HG03060 (cell line): ENCODE measurements around the gene PRRG2.

Source experiments
- ATAC-seq: cut with Tn5 transposase; IDR thresholded peaks from one replicate; pipeline ENCODE4 v1.9.1; 2021; ENCODE audit warnings: low read depth, moderate number of reproducible peaks; ENCODE audit not compliant: unreplicated experiment

Gene PRRG2

DNA sequence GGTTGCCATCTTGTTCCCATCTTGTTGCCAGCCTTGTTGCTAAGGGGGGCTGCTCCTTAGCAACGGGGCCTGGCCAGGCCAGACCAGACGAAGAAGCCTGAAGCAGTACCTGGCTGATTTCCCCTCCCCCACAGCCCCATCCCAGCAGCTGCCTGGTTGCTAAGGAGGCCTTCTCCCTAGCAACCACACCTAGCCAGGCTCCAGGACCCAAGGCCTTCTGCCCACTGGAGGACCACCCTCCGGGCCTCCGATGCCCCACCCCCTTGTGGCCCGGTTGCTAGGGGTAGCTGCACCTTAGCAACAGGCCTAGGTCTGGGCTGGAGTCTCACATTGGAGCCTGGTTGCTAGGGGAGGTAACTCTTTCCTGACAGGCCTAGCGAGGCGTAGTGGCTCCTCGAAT lies 3.9 kb downstream of the PRRG2 start:
- no peak for ATAC-seq

DNA sequence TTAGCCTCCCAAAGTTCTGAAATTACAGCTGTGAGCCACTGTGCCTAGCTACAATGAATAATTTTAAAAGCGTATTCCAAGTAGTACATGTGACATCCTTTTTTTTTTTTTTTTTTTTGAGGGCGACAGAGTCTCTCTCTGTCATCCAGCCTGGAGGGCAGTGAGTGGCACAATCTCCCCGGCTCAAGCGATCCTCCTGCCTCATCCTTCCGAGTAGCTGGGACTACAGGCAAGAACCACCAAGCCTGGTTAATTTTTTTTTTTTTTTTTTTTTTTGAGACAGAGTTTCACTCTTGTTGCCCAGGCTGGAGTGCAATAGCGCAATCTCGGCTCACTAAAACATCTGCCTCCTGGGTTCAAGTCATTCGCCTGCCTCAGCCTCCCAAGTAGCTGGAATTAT lies 6.1 kb downstream of the PRRG2 start:
- no peak for ATAC-seq

DNA sequence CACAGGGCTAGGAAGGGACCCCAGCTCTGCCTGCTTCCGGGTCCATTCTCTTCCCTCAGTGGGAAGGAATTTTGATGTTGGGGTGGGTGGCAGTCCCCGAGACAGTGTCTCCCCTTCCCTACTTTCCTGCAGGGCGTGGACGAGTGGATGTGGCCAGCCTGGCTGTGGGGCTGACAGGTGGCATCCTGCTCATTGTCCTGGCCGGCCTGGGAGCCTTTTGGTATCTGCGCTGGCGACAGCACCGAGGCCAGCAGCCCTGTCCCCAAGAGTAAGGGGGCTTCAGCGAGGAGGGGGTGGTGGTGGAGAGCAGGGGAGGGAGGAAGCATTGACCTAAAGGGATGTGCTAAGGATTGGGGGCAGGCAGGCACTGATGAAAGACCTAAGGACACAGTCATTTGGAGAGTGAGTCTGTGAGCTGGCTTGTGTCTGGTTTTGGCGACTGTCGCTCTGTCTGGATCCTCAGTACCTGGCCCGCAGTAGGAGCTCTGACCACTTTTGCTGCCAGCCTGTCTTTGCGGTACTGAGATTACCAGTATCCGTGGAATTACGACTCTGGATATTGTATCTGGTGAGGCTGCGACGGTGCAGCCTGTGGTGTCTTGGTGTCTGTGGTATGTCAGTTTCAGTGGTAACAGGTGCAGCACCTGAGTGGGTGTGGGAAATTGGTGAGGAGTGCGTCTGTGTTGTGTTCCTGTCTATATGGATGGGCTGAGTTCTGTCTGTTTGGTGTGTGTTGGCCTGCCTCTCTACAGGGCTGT lies 7.4 kb downstream of the PRRG2 start:
- ATAC-seq: no peak

DNA sequence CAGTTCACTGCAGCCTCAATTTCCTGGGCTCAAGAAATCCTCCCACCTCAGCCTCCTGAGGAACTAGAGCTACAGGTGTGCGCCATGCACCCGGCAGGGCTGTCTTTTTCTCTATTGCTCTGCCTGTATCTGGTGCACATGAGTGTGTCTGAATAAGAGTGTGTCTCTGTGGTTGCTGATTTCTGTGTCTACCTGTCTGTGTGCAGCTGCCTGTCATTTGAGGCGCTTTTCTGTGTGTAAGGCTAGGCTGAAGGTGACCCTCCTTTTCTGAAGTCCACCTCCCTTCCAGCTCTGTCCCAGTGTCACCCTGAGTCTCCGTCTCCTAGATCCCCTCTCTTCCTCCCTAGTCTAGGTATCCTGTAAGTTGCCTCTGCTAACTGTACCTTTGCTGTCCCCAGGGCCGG lies 8.4 kb downstream of the PRRG2 start:
- no peak for ATAC-seq

DNA sequence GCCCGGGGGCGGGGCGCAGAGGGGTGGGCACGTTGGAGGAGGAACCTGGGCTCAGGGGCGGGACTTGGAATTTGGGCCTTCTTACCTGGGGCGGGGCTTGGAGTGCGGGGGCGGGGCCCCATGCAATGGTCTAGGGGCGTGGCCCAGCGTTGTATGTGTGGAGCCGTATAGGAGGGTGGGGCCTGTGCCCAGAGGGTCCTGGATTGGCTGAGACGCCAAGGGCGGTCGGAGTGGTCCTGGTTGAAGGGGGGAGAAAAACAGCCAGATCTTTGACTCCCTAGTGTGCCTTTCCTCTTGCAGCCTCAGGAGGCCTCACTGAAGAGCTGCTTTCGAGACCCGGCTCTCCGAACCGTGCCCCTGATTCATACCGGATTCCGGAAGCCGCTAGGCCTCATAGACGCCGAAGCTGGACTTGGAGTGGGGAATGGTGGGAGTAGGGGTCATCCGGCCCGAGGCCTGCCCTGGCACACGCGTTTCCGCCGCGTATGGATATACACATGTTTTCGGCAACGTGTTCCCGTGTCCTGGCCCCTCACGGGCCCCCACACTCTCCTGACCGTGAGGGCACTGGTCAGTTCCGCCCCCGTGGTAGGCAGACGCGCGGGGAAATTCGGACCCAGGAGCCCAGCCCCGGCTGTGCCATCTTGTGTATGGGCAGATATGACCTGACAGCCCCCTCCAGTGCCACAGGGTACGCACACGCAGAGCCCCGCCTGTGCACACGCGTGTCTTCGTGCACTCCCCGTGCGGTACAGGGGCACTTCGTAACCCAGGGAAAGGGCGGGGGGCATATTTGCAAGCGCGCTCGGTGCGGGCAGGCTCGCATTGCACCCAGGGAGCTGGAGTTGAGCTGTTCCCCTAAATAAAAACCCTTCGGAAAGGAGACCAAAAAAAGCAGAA lies 9.2 kb downstream of the PRRG2 start:
- no peak for ATAC-seq

DNA sequence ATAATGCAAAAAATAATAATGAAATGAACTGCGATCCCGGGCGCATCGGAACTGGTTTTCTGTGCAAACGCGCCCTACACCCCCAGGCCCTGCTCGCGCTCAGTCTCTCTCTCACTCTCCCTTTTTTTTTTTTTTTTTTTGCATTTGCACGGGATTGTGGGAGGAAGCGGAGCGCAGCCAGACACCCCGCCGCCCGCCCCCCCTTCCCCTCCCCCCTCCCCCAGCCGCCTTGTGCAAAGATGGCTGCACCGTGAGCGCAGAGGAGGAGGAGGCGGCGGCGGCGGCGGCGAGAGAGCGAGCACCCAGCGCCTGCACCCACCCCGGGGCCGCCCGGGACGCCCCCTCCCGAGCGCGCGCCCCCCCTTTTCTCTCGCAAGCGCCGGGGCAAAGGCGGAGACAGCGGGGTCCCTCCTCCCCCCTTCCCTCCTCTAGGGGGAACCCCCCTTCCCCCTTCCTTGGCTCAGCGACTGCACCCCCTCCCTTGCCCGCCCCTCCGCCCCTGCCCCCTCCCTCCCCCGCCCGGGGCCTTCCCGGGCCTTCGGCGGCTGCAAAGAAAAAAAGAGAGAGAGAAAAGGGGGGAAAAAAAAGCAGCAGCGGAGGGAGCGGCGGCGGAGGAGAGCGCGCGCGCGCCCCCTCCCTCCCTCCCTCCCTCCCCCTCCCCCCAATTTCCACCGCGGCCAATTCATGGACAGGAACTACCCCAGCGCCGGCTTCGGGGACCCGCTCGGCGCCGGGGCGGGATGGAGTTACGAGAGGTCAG lies 10.0 kb downstream of the PRRG2 start, which contains the start of gene PRR12:
Gene PRR12, plus strand, starts transcription at position 212 of the 760 bp plus-strand sequence. Its CDS starts 473 bp downstream, at position 685.
- no peak for ATAC-seq

DNA sequence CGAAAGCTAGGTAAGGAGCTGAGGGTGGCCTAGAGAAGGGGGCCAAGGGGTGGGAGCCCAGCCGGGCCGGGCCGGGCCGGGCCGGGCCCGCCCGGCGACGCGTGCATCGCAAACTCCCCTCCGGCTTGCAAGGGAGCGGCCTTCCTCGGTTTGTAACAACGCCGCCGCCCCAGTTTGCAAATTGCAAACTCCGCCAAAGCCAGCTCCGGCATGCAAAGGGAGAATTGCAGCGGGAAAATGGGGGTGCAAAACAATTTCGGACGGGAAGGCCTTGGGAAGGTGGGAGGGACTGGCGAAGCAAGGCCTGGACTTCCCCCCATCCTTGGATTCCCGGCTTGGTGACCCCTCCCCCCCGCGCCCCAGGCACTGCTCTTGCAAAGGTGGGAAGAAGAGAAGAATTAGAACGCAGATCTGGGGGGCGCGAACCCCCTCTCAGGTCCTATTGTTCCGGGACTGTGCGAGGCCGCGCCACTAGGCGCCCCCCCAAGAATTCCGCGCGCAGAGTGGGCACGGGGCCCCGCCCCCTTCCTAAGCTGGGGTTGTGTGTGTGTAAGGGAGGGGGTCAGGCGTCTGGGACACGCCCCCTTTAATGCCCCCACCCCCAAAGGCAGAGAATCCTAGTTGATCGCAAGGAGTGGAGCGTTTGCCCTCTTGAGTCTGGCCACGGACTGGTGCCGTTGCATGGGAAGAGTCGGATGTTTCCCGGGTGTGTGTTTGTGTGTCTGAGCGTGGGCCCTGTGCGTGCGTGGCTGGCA lies 10.8 kb downstream of the PRRG2 start:
- ATAC-seq: no peak

DNA sequence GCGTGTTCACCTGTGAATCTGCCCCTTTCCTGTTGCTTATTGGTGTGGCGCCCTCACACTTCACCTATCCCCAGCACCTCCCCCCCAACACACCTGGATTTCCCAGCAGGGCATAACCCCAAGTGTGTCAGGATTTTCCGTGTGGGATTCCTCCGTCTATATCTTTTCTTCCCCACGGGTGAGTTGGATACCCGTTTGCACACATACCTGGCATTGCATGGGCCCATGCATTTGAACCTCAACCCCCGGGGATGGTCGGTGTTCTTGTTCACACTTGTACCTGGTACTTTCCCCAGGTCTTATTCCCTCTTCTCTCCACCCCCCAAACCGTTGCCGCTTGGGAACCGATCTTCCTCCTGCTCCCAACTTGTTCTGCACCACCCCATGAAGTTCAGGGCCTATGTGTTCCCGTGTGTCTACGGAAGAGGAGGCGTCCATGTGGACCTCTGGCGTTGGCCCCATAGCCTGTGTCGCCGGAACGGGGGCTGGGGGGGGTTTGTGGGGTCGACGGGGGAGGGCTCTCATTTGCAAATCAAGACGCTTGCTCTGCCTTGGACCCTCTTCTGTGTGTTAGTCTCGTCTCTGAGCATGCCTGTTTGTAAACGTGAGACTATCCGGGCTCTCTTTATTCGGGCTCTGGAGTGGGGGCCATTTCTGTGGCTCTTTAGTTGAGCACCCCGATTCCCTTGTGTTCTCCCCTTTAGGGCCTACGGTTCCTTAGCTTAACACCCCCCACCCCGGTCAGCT lies 11.5 kb downstream of the PRRG2 start:
- ATAC-seq: no peak

DNA sequence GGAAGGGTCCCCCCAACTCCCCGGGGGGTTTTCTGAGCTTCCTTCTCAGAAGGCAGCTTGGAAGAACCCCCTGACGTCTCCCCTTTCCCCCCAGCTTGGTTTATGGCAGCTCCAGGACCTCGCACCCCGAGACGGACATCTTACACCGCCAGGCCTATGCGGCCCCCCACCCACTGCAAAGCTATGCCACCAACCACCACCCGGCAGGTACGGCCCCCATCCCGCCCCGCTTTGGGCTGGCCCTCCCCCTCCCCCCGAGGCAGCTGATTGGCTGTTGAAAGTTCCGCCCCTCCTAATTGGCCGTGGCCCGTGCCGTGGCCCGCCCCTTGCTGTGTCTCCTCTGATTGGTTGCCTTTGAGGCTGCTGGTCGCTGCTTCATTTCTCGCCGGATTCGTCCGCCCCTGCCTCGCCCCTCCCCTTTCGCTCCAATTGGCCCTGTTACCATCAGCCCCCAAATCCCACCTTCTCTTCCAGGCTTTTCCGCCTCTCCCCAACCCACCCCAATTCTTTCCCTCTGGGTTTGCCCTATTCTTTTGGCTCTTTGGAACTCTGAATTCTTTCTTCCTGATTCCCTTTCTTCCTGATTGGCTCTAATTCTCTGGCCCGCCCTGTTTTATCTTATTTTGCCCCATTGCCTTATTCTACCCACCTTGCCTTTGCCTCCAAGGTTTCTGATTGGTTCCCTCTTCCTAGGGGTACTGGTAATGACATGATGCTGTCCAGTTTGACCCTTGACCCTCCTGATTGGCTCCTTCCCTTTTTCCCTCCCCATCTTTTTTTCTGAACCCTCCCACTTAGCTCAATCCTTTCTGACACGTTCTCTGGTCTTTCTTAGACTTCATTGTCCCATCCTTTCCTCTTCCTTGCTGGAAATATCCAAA lies 12.4 kb downstream of the PRRG2 start:
- no peak for ATAC-seq

DNA sequence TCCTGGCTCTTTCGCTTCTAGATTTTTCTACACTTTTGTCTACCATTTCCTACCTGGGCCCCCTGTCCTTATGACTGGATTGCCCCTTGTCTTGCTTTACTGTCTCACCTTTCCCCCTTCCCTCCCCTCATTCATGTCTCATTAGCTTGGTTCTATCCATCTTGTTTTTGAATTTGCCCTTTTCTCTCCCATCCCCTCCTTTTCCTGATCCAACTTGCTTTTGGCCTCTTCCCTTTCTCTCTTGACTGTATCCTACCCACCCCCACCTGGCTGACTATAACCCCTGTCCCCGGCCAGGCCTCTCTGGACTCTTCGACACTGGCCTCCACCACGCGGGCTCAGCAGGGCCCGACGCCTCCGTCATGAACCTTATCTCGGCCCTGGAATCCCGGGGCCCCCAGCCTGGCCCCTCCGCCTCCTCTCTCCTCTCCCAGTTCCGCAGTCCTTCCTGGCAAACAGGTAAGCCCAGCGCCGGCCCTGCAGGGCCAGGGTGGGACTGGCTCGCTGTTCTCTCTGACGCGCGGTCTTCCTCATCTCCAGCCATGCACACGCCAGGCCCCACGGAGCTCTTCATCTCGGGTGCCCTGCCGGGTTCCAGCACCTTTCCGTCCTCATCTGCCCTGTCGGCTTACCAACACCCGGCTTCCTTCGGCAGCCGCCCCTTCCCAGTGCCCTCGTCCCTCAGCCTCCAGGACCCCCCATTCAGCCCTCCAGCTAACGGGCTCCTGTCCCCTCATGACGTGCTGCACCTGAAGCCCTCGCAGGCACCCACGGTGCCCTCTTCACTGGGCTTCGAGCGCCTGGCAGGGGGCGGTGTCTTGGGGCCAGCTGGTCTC lies 13.3 kb downstream of the PRRG2 start:
- ATAC-seq: no peak

DNA sequence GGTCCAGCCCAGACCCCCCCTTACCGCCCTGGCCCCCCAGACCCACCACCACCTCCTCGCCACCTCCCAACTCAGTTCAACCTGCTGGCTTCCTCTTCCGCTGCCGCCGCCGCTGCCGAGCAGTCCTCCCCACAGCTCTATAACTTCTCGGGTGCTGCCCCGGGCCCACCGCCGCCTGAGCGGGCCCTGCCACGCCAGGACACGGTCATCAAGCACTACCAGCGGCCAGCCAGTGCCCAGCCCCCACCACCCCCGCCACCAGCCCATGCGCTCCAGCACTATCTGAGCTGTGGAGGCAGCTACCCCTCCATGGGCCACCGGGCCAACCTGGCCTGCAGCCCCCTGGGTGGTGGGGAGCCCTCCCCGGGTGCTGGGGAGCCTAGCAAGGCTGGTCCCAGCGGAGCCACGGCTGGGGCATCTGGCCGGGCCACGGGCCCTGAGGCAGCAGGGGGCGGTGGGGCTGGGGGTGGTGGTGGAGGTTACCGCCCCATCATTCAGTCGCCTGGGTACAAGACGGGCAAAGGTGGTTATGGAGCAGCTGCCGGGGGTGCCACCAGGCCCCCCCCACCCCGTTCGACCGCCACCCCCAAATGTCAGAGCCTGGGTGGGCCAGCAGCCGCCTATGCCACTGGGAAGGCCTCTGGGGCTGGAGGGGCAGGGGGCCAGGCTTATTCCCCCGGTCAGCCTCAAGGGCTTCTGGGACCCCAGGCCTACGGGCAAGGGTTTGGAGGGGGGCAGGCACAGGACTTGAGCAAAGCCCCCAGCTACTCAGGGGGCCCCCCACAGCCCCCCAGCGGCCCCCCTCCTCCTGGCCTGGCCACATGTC lies 14.1 kb downstream of the PRRG2 start:
- ATAC-seq: no peak

DNA sequence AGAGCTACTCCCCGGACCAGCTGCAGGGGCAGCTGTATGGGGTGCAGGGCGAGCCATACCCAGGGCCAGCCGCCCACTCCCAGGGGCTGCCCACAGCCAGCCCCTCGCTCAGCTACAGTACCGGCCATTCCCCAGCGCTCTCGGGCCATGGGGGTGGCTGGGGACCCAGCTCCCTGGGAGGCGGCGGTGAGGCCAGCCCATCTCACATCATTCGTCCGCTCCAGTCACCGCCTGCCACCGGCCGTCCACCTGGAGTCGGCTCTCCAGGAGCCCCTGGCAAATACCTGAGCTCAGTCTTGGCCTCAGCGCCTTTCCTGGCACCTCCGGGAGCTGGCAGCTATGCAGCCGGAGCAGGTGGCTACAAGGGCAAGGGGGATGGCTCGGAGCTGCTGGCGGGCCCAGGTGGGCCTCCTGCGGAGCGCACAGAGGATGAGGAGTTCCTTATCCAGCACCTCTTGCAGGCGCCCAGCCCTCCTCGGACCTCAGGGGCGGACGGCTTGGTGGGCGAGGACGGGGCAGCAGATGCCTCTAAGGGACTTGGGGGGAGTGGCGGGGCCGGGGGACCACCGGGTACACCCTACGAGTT lies 14.8 kb downstream of the PRRG2 start:
- ATAC-seq: no peak

DNA sequence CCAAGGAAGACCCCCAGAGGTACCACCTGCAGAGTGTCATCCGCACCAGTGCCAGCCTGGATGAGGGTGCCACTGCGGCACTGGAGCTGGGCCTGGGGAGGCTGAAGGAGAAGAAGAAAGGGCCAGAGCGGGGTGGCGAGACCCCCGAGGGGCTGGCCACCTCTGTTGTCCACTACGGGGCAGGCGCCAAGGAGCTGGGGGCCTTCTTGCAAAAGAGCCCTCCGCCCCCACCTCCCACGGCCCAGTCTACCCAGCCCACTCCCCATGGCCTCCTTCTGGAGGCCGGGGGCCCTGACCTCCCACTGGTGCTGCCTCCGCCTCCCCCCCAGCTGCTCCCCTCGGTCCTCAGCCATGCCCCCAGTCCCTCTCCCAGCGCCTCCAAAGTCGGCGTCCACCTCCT lies 15.3 kb downstream of the PRRG2 start:
- ATAC-seq: no peak

DNA sequence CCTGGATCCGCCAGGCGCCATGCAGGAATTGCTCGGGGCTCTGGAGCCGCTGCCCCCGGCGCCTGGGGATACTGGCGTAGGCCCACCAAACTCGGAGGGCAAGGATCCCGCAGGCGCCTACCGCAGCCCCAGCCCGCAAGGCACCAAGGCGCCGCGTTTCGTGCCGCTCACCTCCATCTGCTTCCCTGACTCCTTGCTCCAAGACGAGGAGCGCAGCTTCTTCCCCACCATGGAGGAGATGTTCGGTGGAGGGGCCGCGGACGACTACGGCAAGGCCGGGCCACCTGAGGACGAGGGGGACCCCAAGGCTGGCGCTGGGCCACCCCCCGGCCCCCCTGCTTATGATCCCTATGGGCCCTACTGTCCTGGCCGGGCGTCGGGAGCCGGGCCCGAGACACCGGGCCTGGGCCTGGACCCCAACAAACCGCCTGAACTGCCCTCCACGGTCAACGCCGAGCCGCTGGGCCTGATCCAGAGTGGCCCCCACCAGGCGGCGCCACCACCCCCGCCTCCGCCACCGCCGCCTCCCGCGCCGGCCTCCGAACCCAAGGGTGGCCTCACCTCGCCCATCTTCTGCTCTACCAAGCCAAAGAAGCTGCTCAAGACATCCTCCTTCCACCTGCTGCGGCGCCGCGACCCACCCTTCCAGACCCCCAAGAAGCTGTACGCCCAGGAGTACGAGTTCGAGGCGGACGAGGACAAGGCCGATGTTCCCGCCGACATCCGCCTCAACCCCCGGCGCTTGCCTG lies 16.0 kb downstream of the PRRG2 start:
- no peak for ATAC-seq

DNA sequence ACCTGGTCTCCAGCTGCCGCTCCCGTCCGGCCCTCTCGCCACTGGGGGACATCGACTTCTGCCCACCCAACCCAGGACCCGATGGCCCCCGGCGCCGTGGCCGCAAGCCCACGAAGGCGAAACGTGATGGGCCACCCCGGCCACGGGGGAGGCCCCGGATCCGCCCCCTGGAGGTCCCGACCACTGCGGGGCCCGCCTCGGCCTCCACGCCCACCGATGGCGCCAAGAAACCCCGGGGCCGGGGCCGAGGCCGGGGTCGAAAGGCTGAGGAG lies 16.5 kb downstream of the PRRG2 start:
- ATAC-seq: no peak
